ENCODE results near the gene HORMAD2. TPM values are rescaled to one million over a fixed set of nuclear protein-coding genes. Genes with fewer than 3 reads are reported as not detected.

HORMAD2 gene
- total RNA-seq, 1 donor from 2014 or later = not detected

- no peaks in the 10 kb centered on the region for H3K9me3 ChIP-seq (ENCODE audit: control insufficient read depth in 3 of 3, low read length in 3 of 3)
- H3K4me3 ChIP-seq (ENCODE audit: low read length in 3 of 3) = no peak overlapping the region
- no peak overlapping the region for H3K27ac ChIP-seq (ENCODE audit: low read depth, low read length)
- peaks cover 0 to 3% (median 3%) of the 10 kb centered on the region in 3 donors for H3K27me3 ChIP-seq (ENCODE audit: control insufficient read depth in 3 of 3, insufficient read depth in 3 of 3, low read length in 3 of 3)
- H3K4me1 ChIP-seq (ENCODE audit: control insufficient read depth in 3 of 3, insufficient read depth in 3 of 3, low read length in 3 of 3) = no peaks in the 10 kb centered on the region
- no peaks in the 10 kb centered on the region for H3K36me3 ChIP-seq (ENCODE audit: control insufficient read depth in 3 of 3, insufficient read depth in 3 of 3, low read length in 3 of 3)
- H3K9ac ChIP-seq (ENCODE audit: low read depth in 1 of 3, low read length in 3 of 3) = no peak overlapping the region
Measured at GRCh38 chr22:30171008-30171407, 90.7 kb downstream of the HORMAD2 start.

- no peaks in the 10 kb centered on the region for H3K9me3 ChIP-seq (ENCODE audit: control insufficient read depth in 3 of 3, low read length in 3 of 3)
- H3K9ac ChIP-seq (ENCODE audit: low read depth in 1 of 3, low read length in 3 of 3) = no peak overlapping the region
- no peaks in the 10 kb centered on the region for H3K36me3 ChIP-seq (ENCODE audit: control insufficient read depth in 3 of 3, insufficient read depth in 3 of 3, low read length in 3 of 3)
- no peaks in the 10 kb centered on the region for H3K4me1 ChIP-seq (ENCODE audit: control insufficient read depth in 3 of 3, insufficient read depth in 3 of 3, low read length in 3 of 3)
- no peak overlapping the region for H3K4me3 ChIP-seq (ENCODE audit: low read length in 3 of 3)
- no peak overlapping the region for H3K27ac ChIP-seq (ENCODE audit: low read depth, low read length)
- H3K27me3 ChIP-seq (ENCODE audit: control insufficient read depth in 3 of 3, insufficient read depth in 3 of 3, low read length in 3 of 3) = peaks cover 0 to 2% (median 0%) of the 10 kb centered on the region in 3 donors
Measured at GRCh38 chr22:30175690-30176288, 95.5 kb downstream of the HORMAD2 start.

GRCh38 chr22:30176431-30176830, 96.2 kb downstream of the HORMAD2 start:
- H3K9me3 ChIP-seq (ENCODE audit: control insufficient read depth in 3 of 3, low read length in 3 of 3) = no peaks in the 10 kb centered on the region
- H3K9ac ChIP-seq (ENCODE audit: low read depth in 1 of 3, low read length in 3 of 3) = no peak overlapping the region
- no peaks in the 10 kb centered on the region for H3K36me3 ChIP-seq (ENCODE audit: control insufficient read depth in 3 of 3, insufficient read depth in 3 of 3, low read length in 3 of 3)
- no peak overlapping the region for H3K27ac ChIP-seq (ENCODE audit: low read depth, low read length)
- H3K27me3 ChIP-seq (ENCODE audit: control insufficient read depth in 3 of 3, insufficient read depth in 3 of 3, low read length in 3 of 3) = peaks cover 0 to 3% (median 0%) of the 10 kb centered on the region in 3 donors
- H3K4me1 ChIP-seq (ENCODE audit: control insufficient read depth in 3 of 3, insufficient read depth in 3 of 3, low read length in 3 of 3) = no peaks in the 10 kb centered on the region
- H3K4me3 ChIP-seq (ENCODE audit: low read length in 3 of 3) = no peak overlapping the region

- Histone ChIP-seq H3K27ac (ENCODE audit: low read depth, low read length) (no peak overlapping the region), H3K27me3 (ENCODE audit: control insufficient read depth in 3 of 3, insufficient read depth in 3 of 3, low read length in 3 of 3) (peaks cover 0 to 14% (median 0%) of the 10 kb centered on the region in 3 donors), H3K36me3 (ENCODE audit: control insufficient read depth in 3 of 3, insufficient read depth in 3 of 3, low read length in 3 of 3) (no peaks in the 10 kb centered on the region), H3K9me3 (ENCODE audit: control insufficient read depth in 3 of 3, low read length in 3 of 3) (no peaks in the 10 kb centered on the region), H3K4me1 (ENCODE audit: control insufficient read depth in 3 of 3, insufficient read depth in 3 of 3, low read length in 3 of 3) (no peaks in the 10 kb centered on the region), H3K9ac (ENCODE audit: low read depth in 1 of 3, low read length in 3 of 3) (no peak overlapping the region), H3K4me3 (ENCODE audit: low read length in 3 of 3) (no peak overlapping the region)
Measured at GRCh38 chr22:30178181-30179126, 98.2 kb downstream of the HORMAD2 start.

- no peak overlapping the region for H3K27ac ChIP-seq (ENCODE audit: low read depth, low read length)
- peaks cover 0 to 14% (median 0%) of the 10 kb centered on the region in 3 donors for H3K27me3 ChIP-seq (ENCODE audit: control insufficient read depth in 3 of 3, insufficient read depth in 3 of 3, low read length in 3 of 3)
- H3K9me3 ChIP-seq (ENCODE audit: control insufficient read depth in 3 of 3, low read length in 3 of 3) = no peaks in the 10 kb centered on the region
- H3K4me3 ChIP-seq (ENCODE audit: low read length in 3 of 3) = no peak overlapping the region
- H3K4me1 ChIP-seq (ENCODE audit: control insufficient read depth in 3 of 3, insufficient read depth in 3 of 3, low read length in 3 of 3) = no peaks in the 10 kb centered on the region
- H3K36me3 ChIP-seq (ENCODE audit: control insufficient read depth in 3 of 3, insufficient read depth in 3 of 3, low read length in 3 of 3) = no peaks in the 10 kb centered on the region
- no peak overlapping the region for H3K9ac ChIP-seq (ENCODE audit: low read depth in 1 of 3, low read length in 3 of 3)
Measured at GRCh38 chr22:30180616-30181015, 100.4 kb downstream of the HORMAD2 start.

GRCh38 chr22:30181459-30182349, 101.4 kb downstream of the HORMAD2 start:
- Histone ChIP-seq H3K27me3 (ENCODE audit: control insufficient read depth in 3 of 3, insufficient read depth in 3 of 3, low read length in 3 of 3) (peaks cover 0 to 14% (median 0%) of the 10 kb centered on the region in 3 donors), H3K9ac (ENCODE audit: low read depth in 1 of 3, low read length in 3 of 3) (no peak overlapping the region), H3K4me1 (ENCODE audit: control insufficient read depth in 3 of 3, insufficient read depth in 3 of 3, low read length in 3 of 3) (no peaks in the 10 kb centered on the region), H3K36me3 (ENCODE audit: control insufficient read depth in 3 of 3, insufficient read depth in 3 of 3, low read length in 3 of 3) (no peaks in the 10 kb centered on the region), H3K9me3 (ENCODE audit: control insufficient read depth in 3 of 3, low read length in 3 of 3) (no peaks in the 10 kb centered on the region), H3K27ac (ENCODE audit: low read depth, low read length) (no peak overlapping the region), H3K4me3 (ENCODE audit: low read length in 3 of 3) (no peak overlapping the region)

GRCh38 chr22:30182350-30182745, 102.1 kb downstream of the HORMAD2 start:
- H3K27ac ChIP-seq (ENCODE audit: low read depth, low read length) = no peak overlapping the region
- H3K4me3 ChIP-seq (ENCODE audit: low read length in 3 of 3) = no peak overlapping the region
- H3K27me3 ChIP-seq (ENCODE audit: control insufficient read depth in 3 of 3, insufficient read depth in 3 of 3, low read length in 3 of 3) = peaks cover 0 to 14% (median 0%) of the 10 kb centered on the region in 3 donors

GRCh38 chr22:30182815-30183214, 102.6 kb downstream of the HORMAD2 start:
- H3K9me3 ChIP-seq (ENCODE audit: control insufficient read depth in 3 of 3, low read length in 3 of 3) = no peaks in the 10 kb centered on the region
- no peaks in the 10 kb centered on the region for H3K36me3 ChIP-seq (ENCODE audit: control insufficient read depth in 3 of 3, insufficient read depth in 3 of 3, low read length in 3 of 3)
- H3K27ac ChIP-seq (ENCODE audit: low read depth, low read length) = no peak overlapping the region
- H3K4me1 ChIP-seq (ENCODE audit: control insufficient read depth in 3 of 3, insufficient read depth in 3 of 3, low read length in 3 of 3) = no peaks in the 10 kb centered on the region
- peaks cover 0 to 14% (median 0%) of the 10 kb centered on the region in 3 donors for H3K27me3 ChIP-seq (ENCODE audit: control insufficient read depth in 3 of 3, insufficient read depth in 3 of 3, low read length in 3 of 3)
- H3K4me3 ChIP-seq (ENCODE audit: low read length in 3 of 3) = no peak overlapping the region
- H3K9ac ChIP-seq (ENCODE audit: low read depth in 1 of 3, low read length in 3 of 3) = no peak overlapping the region

More at GRCh38 chr22:30182350-30182745, 102.1 kb downstream of the HORMAD2 start:
- H3K9ac ChIP-seq (ENCODE audit: low read depth in 1 of 3, low read length in 3 of 3) = no peak overlapping the region
- H3K4me1 ChIP-seq (ENCODE audit: control insufficient read depth in 3 of 3, insufficient read depth in 3 of 3, low read length in 3 of 3) = no peaks in the 10 kb centered on the region
- H3K36me3 ChIP-seq (ENCODE audit: control insufficient read depth in 3 of 3, insufficient read depth in 3 of 3, low read length in 3 of 3) = no peaks in the 10 kb centered on the region
- no peaks in the 10 kb centered on the region for H3K9me3 ChIP-seq (ENCODE audit: control insufficient read depth in 3 of 3, low read length in 3 of 3)

- Histone ChIP-seq H3K27ac (ENCODE audit: low read depth, low read length) (no peak overlapping the region), H3K4me3 (ENCODE audit: low read length in 3 of 3) (no peak overlapping the region), H3K9me3 (ENCODE audit: control insufficient read depth in 3 of 3, low read length in 3 of 3) (no peaks in the 10 kb centered on the region), H3K36me3 (ENCODE audit: control insufficient read depth in 3 of 3, insufficient read depth in 3 of 3, low read length in 3 of 3) (no peaks in the 10 kb centered on the region), H3K4me1 (ENCODE audit: control insufficient read depth in 3 of 3, insufficient read depth in 3 of 3, low read length in 3 of 3) (no peaks in the 10 kb centered on the region), H3K27me3 (ENCODE audit: control insufficient read depth in 3 of 3, insufficient read depth in 3 of 3, low read length in 3 of 3) (peaks cover 0 to 14% (median 0%) of the 10 kb centered on the region in 3 donors), H3K9ac (ENCODE audit: low read depth in 1 of 3, low read length in 3 of 3) (no peak overlapping the region)
Measured at GRCh38 chr22:30183271-30183670, 103.0 kb downstream of the HORMAD2 start.

Measured in skeletal muscle tissue (tissue), 4 donors.